Measurements from ENCODE around the gene RYR2. TPM values are rescaled to one million over a fixed set of nuclear protein-coding genes. Genes with fewer than 3 reads are reported as not detected.

Gene RYR2
- total RNA-seq, 2 experiments from 2014 or later = not detected

GRCh38 chr1:237012788-237013383 is 29.1 kb upstream of the RYR2 start:
- POLR2A ChIA-PET = no interaction called here
- ATAC-seq (ENCODE audit: low read depth) (no peak), DNase-seq (no peak)
- H3K4me1 Mint-ChIP-seq = no peaks in the 10 kb centered on the region
- H3K27ac Mint-ChIP-seq = no peak overlapping the region
- no peaks in the 10 kb centered on the region for H3K36me3 Mint-ChIP-seq
- no peak overlapping the region for H3K4me3 Mint-ChIP-seq
- H3K27me3 Mint-ChIP-seq = peaks cover 12% of the 10 kb centered on the region
- no peaks in the 10 kb centered on the region for H3K9me3 Mint-ChIP-seq

GRCh38 chr1:237013608-237014007 is 28.4 kb upstream of the RYR2 start:
- POLR2A ChIA-PET = no interaction called here
- H3K27ac Mint-ChIP-seq = no peak overlapping the region
- H3K27me3 Mint-ChIP-seq = peaks cover 12% of the 10 kb centered on the region
- DNase-seq = no peak
- H3K9me3 Mint-ChIP-seq = no peaks in the 10 kb centered on the region
- no peaks in the 10 kb centered on the region for H3K4me1 Mint-ChIP-seq
- H3K4me3 Mint-ChIP-seq = no peak overlapping the region
- no peak for ATAC-seq (ENCODE audit: low read depth)
- no peaks in the 10 kb centered on the region for H3K36me3 Mint-ChIP-seq

GRCh38 chr1:237016626-237017025 is 25.4 kb upstream of the RYR2 start:
- POLR2A ChIA-PET = no interaction called here
- no peak overlapping the region for H3K27ac Mint-ChIP-seq
- H3K36me3 Mint-ChIP-seq = no peaks in the 10 kb centered on the region
- no peaks in the 10 kb centered on the region for H3K4me1 Mint-ChIP-seq
- no peaks in the 10 kb centered on the region for H3K9me3 Mint-ChIP-seq
- H3K27me3 Mint-ChIP-seq = peaks cover 7% of the 10 kb centered on the region
- DNase-seq (no peak), ATAC-seq (ENCODE audit: low read depth) (no peak)
- H3K4me3 Mint-ChIP-seq = no peak overlapping the region

- DNase-seq (no peak), ATAC-seq (ENCODE audit: low read depth) (no peak)
- no peak overlapping the region for H3K27ac Mint-ChIP-seq
- no peak overlapping the region for H3K4me3 Mint-ChIP-seq
- H3K9me3 Mint-ChIP-seq = no peaks in the 10 kb centered on the region
- no peaks in the 10 kb centered on the region for H3K4me1 Mint-ChIP-seq
- peaks cover 7% of the 10 kb centered on the region for H3K27me3 Mint-ChIP-seq
- POLR2A ChIA-PET = no interaction called here
- H3K36me3 Mint-ChIP-seq = no peaks in the 10 kb centered on the region
Observed at GRCh38 chr1:237018896-237019295, 23.1 kb upstream of the RYR2 start.

GRCh38 chr1:237025358-237026074 is 16.5 kb upstream of the RYR2 start:
- Mint-ChIP-seq H3K27ac (no peak overlapping the region), H3K27me3 (no peaks in the 10 kb centered on the region), H3K36me3 (peaks cover 1% of the 10 kb centered on the region), H3K4me1 (no peaks in the 10 kb centered on the region), H3K9me3 (no peaks in the 10 kb centered on the region), H3K4me3 (no peak overlapping the region)
- DNase-seq = no peak
- ATAC-seq (ENCODE audit: low read depth) = no peak
- POLR2A ChIA-PET = no interaction called here

- Mint-ChIP-seq H3K36me3 (peaks cover 1% of the 10 kb centered on the region), H3K4me1 (no peaks in the 10 kb centered on the region), H3K27me3 (no peaks in the 10 kb centered on the region), H3K4me3 (no peak overlapping the region), H3K9me3 (no peaks in the 10 kb centered on the region), H3K27ac (no peak overlapping the region)
- POLR2A ChIA-PET = no interaction called here
- no peak for DNase-seq
- no peak for ATAC-seq (ENCODE audit: low read depth)
Observed at GRCh38 chr1:237029240-237029639, 12.7 kb upstream of the RYR2 start.

GRCh38 chr1:237029850-237030535 is 12.0 kb upstream of the RYR2 start:
- Mint-ChIP-seq H3K36me3 (peaks cover 1% of the 10 kb centered on the region), H3K27me3 (no peaks in the 10 kb centered on the region), H3K9me3 (no peaks in the 10 kb centered on the region), H3K4me1 (no peaks in the 10 kb centered on the region), H3K4me3 (no peak overlapping the region), H3K27ac (no peak overlapping the region)
- no peak for DNase-seq
- ATAC-seq (ENCODE audit: low read depth) = no peak
- POLR2A ChIA-PET = no interaction called here

GRCh38 chr1:237031480-237031879 is 10.5 kb upstream of the RYR2 start:
- POLR2A ChIA-PET = no interaction called here

GRCh38 chr1:237032029-237032428 is 10.0 kb upstream of the RYR2 start:
- Mint-ChIP-seq H3K4me1 (no peaks in the 10 kb centered on the region), H3K9me3 (no peaks in the 10 kb centered on the region), H3K4me3 (no peak overlapping the region), H3K36me3 (no peaks in the 10 kb centered on the region), H3K27me3 (no peaks in the 10 kb centered on the region), H3K27ac (no peak overlapping the region)
- POLR2A ChIA-PET = no interaction called here
- no peak for ATAC-seq (ENCODE audit: low read depth)
- no peak for DNase-seq

More at GRCh38 chr1:237031480-237031879, 10.5 kb upstream of the RYR2 start:
- Mint-ChIP-seq H3K4me3 (no peak overlapping the region), H3K9me3 (no peaks in the 10 kb centered on the region), H3K27me3 (no peaks in the 10 kb centered on the region), H3K27ac (no peak overlapping the region), H3K36me3 (no peaks in the 10 kb centered on the region), H3K4me1 (no peaks in the 10 kb centered on the region)
- no peak for ATAC-seq (ENCODE audit: low read depth)
- DNase-seq = no peak

- no peak overlapping the region for H3K27ac Mint-ChIP-seq
- no peak for ATAC-seq (ENCODE audit: low read depth)
- H3K27me3 Mint-ChIP-seq = no peaks in the 10 kb centered on the region
- no peak for DNase-seq
- POLR2A ChIA-PET = no interaction called here
- H3K36me3 Mint-ChIP-seq = no peaks in the 10 kb centered on the region
- H3K4me3 Mint-ChIP-seq = no peak overlapping the region
- H3K9me3 Mint-ChIP-seq = no peaks in the 10 kb centered on the region
- H3K4me1 Mint-ChIP-seq = no peaks in the 10 kb centered on the region
Observed at GRCh38 chr1:237033061-237033460, 8.9 kb upstream of the RYR2 start.

GRCh38 chr1:237033804-237034203 is 8.2 kb upstream of the RYR2 start:
- DNase-seq (no peak), ATAC-seq (ENCODE audit: low read depth) (no peak)
- no peaks in the 10 kb centered on the region for H3K27me3 Mint-ChIP-seq
- H3K36me3 Mint-ChIP-seq = no peaks in the 10 kb centered on the region
- H3K9me3 Mint-ChIP-seq = no peaks in the 10 kb centered on the region
- H3K27ac Mint-ChIP-seq = no peak overlapping the region
- H3K4me3 Mint-ChIP-seq = no peak overlapping the region
- no peaks in the 10 kb centered on the region for H3K4me1 Mint-ChIP-seq
- POLR2A ChIA-PET = no interaction called here

- H3K27ac Mint-ChIP-seq = no peak overlapping the region
- no peak for DNase-seq
- H3K27me3 Mint-ChIP-seq = peaks cover 9% of the 10 kb centered on the region
- POLR2A ChIA-PET = no interaction called here
- H3K36me3 Mint-ChIP-seq = no peaks in the 10 kb centered on the region
- no peak overlapping the region for H3K4me3 Mint-ChIP-seq
- ATAC-seq (ENCODE audit: low read depth) = no peak
- H3K9me3 Mint-ChIP-seq = no peaks in the 10 kb centered on the region
- no peaks in the 10 kb centered on the region for H3K4me1 Mint-ChIP-seq
Observed at GRCh38 chr1:237035759-237036158, 6.2 kb upstream of the RYR2 start.

- H3K9me3 Mint-ChIP-seq = no peaks in the 10 kb centered on the region
- H3K27me3 Mint-ChIP-seq = peaks cover 27% of the 10 kb centered on the region
- H3K4me3 Mint-ChIP-seq = no peak overlapping the region
- POLR2A ChIA-PET = no interaction called here
- no peak for ATAC-seq (ENCODE audit: low read depth)
- DNase-seq = no peak
- H3K27ac Mint-ChIP-seq = no peak overlapping the region
- no peaks in the 10 kb centered on the region for H3K36me3 Mint-ChIP-seq
- H3K4me1 Mint-ChIP-seq = peaks cover 4% of the 10 kb centered on the region
Observed at GRCh38 chr1:237038211-237038610, 3.8 kb upstream of the RYR2 start.

- H3K4me3 Mint-ChIP-seq = no peak overlapping the region
- H3K27ac Mint-ChIP-seq = no peak overlapping the region
- no peaks in the 10 kb centered on the region for H3K9me3 Mint-ChIP-seq
- ATAC-seq (ENCODE audit: low read depth) (no peak), DNase-seq (no peak)
- POLR2A ChIA-PET = no interaction called here
- peaks cover 49% of the 10 kb centered on the region for H3K27me3 Mint-ChIP-seq
- peaks cover 8% of the 10 kb centered on the region for H3K4me1 Mint-ChIP-seq
- H3K36me3 Mint-ChIP-seq = no peaks in the 10 kb centered on the region
Observed at GRCh38 chr1:237040823-237041222, 1.2 kb upstream of the RYR2 start.

Measured in activated naive CD8-positive, alpha-beta T cell treated with anti-CD3 and anti-CD28 coated beads, Interleukin-2, amount 10 ng/mL, durations not matched to agents 7 days and 5 days (primary cell).